Measurements from ENCODE around the gene ARHGAP33.

DNA sequence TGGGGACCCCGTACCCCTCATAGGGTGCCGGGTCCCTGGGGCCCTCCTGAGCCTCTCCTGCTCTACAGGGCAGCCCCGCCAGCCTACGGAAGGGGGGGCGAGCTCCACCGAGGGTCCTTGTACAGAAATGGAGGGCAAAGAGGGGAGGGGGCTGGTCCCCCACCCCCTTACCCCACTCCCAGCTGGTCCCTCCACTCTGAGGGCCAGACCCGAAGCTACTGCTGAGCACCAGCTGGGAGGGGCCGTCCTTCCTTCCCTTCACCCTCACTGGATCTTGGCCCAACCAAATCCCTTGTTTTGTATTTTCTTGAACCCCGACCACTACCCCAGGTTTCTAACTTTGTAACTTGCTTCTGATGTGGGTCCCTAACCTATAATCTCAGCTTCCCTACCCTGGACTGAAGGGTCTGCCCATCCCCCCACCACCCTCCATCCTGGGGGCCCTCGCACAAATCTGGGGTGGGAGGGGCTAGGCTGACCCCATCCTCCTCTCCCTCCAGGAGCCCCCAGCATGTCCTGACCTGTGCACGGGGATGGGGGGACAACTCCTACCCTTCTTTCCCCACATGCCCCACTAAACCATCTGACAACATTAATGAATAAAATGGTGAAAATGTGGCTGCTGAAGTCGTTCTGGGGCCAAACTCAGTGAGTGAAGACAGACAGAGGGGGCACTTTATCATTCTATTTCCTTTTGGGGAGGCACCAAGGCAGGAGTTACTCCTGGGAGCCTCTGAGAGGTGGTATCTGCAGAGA is 13.0 kb downstream of the ARHGAP33 start:
- TF ChIP-seq EZH2 (IDR thresholded peaks at IDR 0.05; ENCODE audit: borderline replicate concordance, low read depth, low read length, severe bottlenecking) (no peak), POLR2AphosphoS5 (IDR thresholded peaks at IDR 0.05; ENCODE audit: insufficient read depth, low read depth, low read length) (no peak), POLR2A (IDR thresholded peaks at IDR 0.05; ENCODE audit: low read depth, low read length) (no peak), MYC (IDR thresholded peaks at IDR 0.05; ENCODE audit: low read depth, low read length) (no peak), GATA2 (IDR thresholded peaks at IDR 0.05; ENCODE audit: insufficient read depth, insufficient read length, low read depth, low read length) (no peak)
- TF ChIP-seq, protein P1, sequence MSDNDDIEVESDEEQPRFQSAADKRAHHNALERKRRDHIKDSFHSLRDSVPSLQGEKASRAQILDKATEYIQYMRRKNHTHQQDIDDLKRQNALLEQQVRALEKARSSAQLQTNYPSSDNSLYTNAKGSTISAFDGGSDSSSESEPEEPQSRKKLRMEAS (IDR thresholded peaks at IDR 0.05; ENCODE audit: insufficient read depth, insufficient read length), result no peak
- TF ChIP-seq, protein P2, sequence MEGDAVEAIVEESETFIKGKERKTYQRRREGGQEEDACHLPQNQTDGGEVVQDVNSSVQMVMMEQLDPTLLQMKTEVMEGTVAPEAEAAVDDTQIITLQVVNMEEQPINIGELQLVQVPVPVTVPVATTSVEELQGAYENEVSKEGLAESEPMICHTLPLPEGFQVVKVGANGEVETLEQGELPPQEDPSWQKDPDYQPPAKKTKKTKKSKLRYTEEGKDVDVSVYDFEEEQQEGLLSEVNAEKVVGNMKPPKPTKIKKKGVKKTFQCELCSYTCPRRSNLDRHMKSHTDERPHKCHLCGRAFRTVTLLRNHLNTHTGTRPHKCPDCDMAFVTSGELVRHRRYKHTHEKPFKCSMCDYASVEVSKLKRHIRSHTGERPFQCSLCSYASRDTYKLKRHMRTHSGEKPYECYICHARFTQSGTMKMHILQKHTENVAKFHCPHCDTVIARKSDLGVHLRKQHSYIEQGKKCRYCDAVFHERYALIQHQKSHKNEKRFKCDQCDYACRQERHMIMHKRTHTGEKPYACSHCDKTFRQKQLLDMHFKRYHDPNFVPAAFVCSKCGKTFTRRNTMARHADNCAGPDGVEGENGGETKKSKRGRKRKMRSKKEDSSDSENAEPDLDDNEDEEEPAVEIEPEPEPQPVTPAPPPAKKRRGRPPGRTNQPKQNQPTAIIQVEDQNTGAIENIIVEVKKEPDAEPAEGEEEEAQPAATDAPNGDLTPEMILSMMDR (IDR thresholded peaks at IDR 0.05; ENCODE audit: extremely low read depth in 1 of 2, insufficient read depth in 1 of 2, low read depth in 1 of 2, low read length in 2 of 2), result no peak

Measured in endothelial cell of umbilical vein (primary cell).